Fibroblast of lung (primary cell): ENCODE data around the gene NCAM2.

Source experiments
- CTCF ChIP-seq, 2 donors: IDR thresholded peaks in 1 of 2; conservative IDR thresholded peaks in 1 of 2; 1 replicate in 1 of 2; 2 replicates in 1 of 2; pipeline ENCODE4 v1.5.1; 2011 to 2012; ENCODE audit warnings: low read length in 2 of 2, control low read depth in 1 of 2, inconsistent platforms in 1 of 2, low read depth in 1 of 2, mild to moderate bottlenecking in 1 of 2
- EZH2 ChIP-seq: IDR thresholded peaks from 2 replicates; pipeline ENCODE4 v1.5.1; 2012; ENCODE audit warnings: low read length, control low read depth, mild to moderate bottlenecking; ENCODE audit errors: missing control alignments

- TF ChIP-seq CTCF (conservative IDR thresholded peaks at IDR 0.05 in 1 of 2, IDR thresholded peaks at IDR 0.05 in 1 of 2; ENCODE audit: low read depth in 1 of 2, low read length in 2 of 2): no peak
- TF ChIP-seq EZH2: no peak
These were observed 120.9 kb downstream of the NCAM2 start for GRCh38 chr21:21119091-21119490.
